Raji (cell line): Measurements from ENCODE around the gene AHNAK2.

Source experiments
- POLR2A ChIP-seq: IDR thresholded peaks from 2 replicates; pipeline ENCODE4 v1.6.1; 2011; ENCODE audit warnings: low read depth, low read length, control low read depth; ENCODE audit not compliant: insufficient read depth

AHNAK2 gene

DNA sequence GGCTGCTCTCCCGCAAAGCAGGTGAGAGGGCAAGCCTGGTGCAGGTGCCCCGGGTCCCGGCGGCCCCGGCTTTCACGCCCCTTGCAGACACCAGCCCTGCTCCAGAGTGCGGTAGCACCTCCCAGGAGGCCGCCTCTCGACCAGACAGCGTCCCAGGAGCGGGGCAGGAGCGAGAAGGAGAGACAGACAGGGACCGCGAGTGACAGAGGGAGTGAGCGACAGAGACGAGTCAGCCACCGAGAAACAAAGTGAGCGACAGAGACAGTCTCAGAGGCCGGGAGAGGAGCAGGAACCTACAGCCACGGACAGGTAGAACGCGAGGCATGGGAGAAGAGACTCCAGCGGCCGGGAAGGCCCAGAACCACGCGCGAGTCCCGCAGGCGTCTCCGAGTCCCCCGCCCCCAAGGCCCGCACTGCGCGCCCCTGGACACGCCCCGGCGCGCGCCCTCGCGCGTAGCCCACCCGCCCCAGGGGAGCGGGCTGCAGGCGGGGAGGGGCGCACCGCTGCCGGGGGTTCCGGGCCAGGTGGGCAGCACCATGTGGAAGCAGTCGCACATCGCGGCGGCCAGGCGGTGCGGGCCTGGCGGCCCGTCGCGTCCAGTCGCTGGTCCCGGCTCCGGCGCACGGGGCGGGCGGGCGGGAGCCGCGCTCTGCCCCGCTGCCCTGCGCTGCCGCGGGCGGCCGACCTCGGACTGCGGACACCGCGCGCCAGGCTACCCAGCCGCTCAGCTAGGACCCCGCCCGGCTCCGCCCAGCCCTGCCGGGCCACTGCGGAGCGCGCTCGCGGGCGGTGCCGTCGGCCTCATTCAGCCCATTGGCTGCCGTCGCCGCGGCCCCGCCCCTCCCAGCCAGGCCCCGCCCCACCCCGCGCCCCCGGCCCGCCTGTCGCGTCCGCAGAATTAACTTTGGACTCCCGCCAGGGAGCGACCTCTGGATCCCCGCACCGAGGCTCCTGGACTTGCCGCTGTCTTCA, at the start of gene AHNAK2:
AHNAK2 (minus strand) TSS at position 694 of the 973 bp plus-strand sequence; CDS start at position 557, 137 bp downstream.
- no peak for TF ChIP-seq POLR2A

- peak; percentile 55; the same call in 1 of the 2 replicates for TF ChIP-seq POLR2A
Measured at GRCh38 chr14:105026802-105027563, 48.8 kb upstream of the AHNAK2 start.

DNA sequence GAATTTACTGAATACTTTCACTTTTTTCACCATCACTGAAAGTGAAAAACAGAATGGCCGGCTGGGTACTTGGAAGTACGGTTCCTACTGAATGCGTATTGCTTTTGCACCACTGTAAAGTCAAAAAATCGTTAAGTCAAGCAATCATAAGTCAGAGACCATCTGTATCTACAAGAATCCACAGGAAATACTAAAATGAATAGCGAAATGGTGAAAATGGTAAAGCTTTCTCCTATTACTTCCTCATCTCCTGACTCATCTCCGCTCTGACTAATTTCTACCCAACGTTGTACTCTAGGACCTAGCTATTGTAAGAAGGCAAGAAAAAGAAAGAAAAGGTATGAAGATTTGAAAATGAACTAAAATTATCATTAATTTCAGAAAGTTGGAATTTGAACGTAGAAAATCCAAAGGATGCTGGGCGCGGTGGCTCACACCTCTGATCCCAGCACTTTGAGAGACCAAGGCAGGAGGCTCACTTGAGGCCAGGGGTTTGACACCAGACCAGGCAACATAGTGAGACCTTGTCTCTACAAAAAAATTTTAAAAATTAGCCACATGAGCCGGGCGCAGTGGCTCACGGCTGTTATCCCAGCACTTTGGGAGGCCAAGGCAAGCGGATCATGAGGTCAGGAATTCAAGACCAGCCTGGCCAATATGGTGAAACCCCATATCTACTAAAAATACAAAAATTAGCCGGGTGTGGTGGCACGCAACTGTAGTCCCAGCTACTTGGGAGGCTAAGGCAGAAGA, 48.0 kb upstream of the AHNAK2 start:
- no peak for TF ChIP-seq POLR2A

DNA sequence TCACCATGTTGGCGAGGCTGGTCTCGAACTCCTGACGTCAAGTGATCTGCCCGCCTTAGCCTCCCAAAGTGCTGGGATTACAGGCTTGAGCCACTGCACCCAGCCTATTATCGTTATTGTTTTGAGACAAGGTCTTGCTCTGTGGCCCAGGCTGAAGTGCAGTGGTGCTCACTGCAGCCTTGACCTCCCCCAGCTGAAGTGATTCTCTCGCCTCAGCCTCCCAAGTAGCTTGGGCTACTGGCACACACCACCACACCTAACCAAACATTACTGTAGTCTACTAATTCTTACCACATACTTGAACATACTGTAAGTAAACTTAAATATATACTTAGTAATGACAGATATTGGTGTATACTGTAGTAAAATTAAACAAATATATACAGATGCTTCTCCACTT, 47.3 kb upstream of the AHNAK2 start:
- TF ChIP-seq POLR2A, result no peak

DNA sequence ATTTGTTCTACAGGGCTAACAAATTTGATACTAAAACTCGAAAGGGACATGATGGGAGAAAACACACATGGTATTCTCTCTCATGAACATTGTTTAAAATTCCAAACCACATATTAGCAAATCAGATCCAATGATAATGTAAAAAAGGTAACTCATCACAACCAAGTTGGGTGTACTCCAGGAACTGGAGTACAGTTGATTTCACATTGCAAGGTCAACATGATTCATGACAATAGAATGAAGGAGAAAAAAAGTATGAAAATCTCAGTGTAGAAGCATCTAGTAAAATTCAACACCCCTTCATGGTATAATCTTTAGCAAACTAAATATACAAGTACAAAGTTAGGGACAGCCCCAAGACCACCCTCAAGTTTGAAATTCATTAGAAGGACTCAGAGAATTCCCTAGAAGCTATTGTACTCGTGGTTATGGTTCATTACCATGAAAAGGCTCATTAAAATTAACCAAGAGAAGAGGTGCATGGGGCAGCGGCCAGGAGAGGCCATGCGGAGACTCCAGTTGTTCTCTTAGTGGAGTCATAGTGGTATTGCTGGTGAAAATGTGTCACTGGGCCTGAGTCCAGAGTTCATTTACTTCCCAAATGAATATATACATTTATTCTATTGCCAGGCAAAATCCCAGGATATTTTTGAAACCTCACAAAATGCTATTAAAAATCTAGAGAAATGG, 45.8 kb upstream of the AHNAK2 start:
- TF ChIP-seq POLR2A, result no peak

- no peak for TF ChIP-seq POLR2A
Measured at GRCh38 chr14:105023144-105023543, 45.0 kb upstream of the AHNAK2 start.

GRCh38 chr14:105022276-105022670, 44.1 kb upstream of the AHNAK2 start:
- TF ChIP-seq POLR2A, result no peak

- no peak; the same call in 1 of the 2 replicates for TF ChIP-seq POLR2A
Measured at GRCh38 chr14:105021656-105022275, 43.6 kb upstream of the AHNAK2 start.

GRCh38 chr14:105020815-105021655, 42.9 kb upstream of the AHNAK2 start, which contains the start of gene CDCA4:
TSS of gene CDCA4 (minus strand) at chr14:105021083. CDS start at chr14:105011929, 9,154 bp downstream.
- TF ChIP-seq POLR2A, result peak; percentile 79

DNA sequence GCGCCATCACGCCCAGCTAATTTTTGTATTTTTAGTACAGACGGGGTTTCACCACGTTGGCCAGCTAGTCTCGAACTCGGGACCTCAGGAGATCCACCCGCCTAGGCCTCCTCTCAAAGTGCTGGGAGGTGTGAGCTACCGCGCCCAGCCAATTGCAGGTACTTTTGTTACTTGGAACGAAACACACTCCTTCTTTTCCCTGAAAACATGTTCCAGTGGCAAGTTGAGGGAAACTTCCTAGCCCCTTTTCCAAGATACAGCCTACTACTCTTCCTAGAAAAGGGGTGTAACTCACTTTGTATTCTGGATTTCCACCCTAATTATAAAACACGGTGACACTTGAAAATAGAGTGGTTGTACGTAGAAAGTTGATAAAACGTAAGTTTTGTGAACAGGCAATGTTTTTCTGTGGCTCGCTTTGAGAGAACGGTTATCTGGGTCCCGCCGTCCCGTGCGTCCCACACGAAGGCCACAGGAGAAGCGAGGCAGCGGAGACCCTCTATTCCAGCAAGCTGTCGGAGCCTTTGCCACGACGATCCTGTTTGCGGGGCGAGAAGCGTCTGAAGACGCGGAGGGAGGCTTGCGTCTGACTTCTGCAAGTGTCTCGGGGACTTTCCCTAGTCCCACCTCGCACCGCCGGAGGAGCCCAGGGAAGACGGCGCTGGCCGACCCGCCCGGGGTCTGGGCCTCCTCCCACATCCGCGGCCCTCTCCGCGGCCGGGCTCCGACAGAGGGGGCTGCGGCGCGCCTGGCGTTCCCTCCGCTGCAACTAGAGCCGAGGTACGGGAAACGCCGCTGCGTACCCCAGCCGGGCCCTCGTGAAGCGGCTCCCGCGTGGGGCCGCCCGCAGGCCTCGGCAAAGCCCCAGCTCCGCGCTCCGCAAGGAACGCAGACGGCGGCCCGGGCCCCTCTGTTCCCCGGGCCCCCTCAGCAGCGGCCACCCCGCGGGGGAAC, 42.0 kb upstream of the AHNAK2 start:
- no peak for TF ChIP-seq POLR2A

DNA sequence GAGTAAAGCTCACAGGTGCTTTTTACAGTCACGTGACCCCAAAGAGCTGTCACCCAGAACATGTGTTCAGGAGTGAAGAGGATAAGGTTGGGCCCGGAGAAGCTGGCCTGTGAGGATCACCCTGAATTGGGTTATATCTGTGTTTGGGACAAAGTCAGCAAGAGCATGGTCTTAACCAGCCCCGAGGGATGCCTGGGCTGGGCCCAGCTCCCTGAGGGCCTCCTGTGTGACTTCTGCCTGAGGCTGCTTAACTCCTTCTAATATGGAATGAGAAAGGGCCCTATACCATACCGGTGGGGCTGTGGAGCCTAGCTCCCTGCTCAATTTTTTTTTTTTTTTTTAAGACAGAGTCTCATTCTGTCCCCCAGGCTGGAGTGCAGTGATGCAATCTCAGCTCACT, 40.2 kb upstream of the AHNAK2 start:
- no peak for TF ChIP-seq POLR2A

GRCh38 chr14:105015905-105016304, 37.7 kb upstream of the AHNAK2 start:
- TF ChIP-seq POLR2A, result no peak

GRCh38 chr14:105015242-105015641, 37.1 kb upstream of the AHNAK2 start:
- no peak for TF ChIP-seq POLR2A
